Measurements from ENCODE around the gene N4BP2L1.

GRCh38 chr13:32384702-32385101, 43.2 kb downstream of the N4BP2L1 start:
- no peak for TF ChIP-seq POLR2A (IDR thresholded peaks at IDR 0.05)
- no peak for TF ChIP-seq CTCF (IDR thresholded peaks at IDR 0.05)

Measured in stomach (tissue), 4 donors.